ENCODE results near the gene WDR64.

DNA sequence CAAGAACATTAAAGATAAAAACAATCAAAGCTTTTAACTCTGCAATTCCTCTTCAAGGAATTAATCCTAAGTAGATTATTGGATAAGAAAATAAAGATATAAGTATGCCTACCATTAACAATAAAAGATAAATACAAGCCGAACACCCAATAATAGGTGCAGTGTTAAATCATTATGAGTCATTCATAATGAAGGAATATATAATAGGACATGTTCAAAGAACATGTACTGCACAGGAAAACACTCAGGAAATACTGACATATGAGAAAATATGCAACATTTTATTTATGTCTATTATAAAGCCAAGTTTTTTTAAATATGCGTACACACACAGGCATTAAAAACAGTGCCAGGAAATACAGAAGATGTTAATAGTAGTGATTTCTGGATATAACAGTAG is 184.9 kb downstream of the WDR64 start:
- TF ChIP-seq, protein P1, sequence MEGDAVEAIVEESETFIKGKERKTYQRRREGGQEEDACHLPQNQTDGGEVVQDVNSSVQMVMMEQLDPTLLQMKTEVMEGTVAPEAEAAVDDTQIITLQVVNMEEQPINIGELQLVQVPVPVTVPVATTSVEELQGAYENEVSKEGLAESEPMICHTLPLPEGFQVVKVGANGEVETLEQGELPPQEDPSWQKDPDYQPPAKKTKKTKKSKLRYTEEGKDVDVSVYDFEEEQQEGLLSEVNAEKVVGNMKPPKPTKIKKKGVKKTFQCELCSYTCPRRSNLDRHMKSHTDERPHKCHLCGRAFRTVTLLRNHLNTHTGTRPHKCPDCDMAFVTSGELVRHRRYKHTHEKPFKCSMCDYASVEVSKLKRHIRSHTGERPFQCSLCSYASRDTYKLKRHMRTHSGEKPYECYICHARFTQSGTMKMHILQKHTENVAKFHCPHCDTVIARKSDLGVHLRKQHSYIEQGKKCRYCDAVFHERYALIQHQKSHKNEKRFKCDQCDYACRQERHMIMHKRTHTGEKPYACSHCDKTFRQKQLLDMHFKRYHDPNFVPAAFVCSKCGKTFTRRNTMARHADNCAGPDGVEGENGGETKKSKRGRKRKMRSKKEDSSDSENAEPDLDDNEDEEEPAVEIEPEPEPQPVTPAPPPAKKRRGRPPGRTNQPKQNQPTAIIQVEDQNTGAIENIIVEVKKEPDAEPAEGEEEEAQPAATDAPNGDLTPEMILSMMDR (IDR thresholded peaks at IDR 0.05) = no peak
- TF ChIP-seq POLR2A (IDR thresholded peaks at IDR 0.05) = no peak
